ENCODE measurements around the gene SLC1A7.

DNA sequence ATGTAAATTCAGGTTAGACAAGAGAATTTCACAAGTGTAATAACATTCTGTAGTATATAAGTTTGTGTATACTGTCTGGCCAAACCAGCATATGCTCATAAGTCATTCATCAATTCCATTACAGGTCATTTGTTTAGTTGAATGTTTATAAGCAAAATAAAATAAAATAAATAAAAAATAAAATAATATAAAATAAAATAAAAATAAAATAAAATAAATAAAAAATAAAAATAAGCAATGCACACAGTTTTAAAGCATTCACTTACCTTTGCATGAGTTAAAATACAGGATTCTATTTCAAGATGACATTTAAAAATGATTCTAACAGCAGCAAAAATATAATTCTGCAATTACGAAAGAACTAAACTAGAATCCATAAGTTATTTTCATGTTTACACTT, 70.5 kb downstream of the SLC1A7 start:
- TF ChIP-seq TAF1 (IDR thresholded peaks at IDR 0.05; ENCODE audit: low read depth, low read length) (no peak), POLR2AphosphoS5 (IDR thresholded peaks at IDR 0.05; ENCODE audit: low read depth, low read length) (no peak), POLR2A (IDR thresholded peaks at IDR 0.05; ENCODE audit: low read depth, low read length) (no peak)

All from GM12891 (cell line).